Subcutaneous abdominal adipose tissue (tissue), 5 donors: ENCODE results near the gene B3GAT3.
"Not testable (repeated sequence)": the region's sequence is repeated elsewhere in the genome, so short reads cannot be mapped to it uniquely, and the experiment has no call there.

Experiments used
- H3K27ac ChIP-seq: one replicate; pipeline ENCODE4 v1.7.0; 2013; ENCODE audit warnings: low read depth, mild to moderate bottlenecking, inconsistent platforms, low read length, moderate library complexity
- H3K27me3 ChIP-seq, 5 donors: one replicate each; pipeline ENCODE4 v1.7.0; 2013; ENCODE audit warnings: low read length in 5 of 5, inconsistent platforms in 1 of 5; ENCODE audit not compliant: control insufficient read depth in 5 of 5, insufficient read depth in 4 of 5
- H3K36me3 ChIP-seq, 5 donors: one replicate each; pipeline ENCODE4 v1.7.0; 2013; ENCODE audit warnings: low read length in 5 of 5; ENCODE audit not compliant: control insufficient read depth in 5 of 5, insufficient read depth in 5 of 5
- H3K4me1 ChIP-seq, 5 donors: one replicate each; pipeline ENCODE4 v1.7.0; 2013; ENCODE audit warnings: low read length in 5 of 5, mild to moderate bottlenecking in 3 of 5, moderate library complexity in 1 of 5; ENCODE audit not compliant: control insufficient read depth in 5 of 5, insufficient read depth in 5 of 5
- H3K4me3 ChIP-seq, 5 donors: one replicate each; pipeline ENCODE4 v1.7.0; 2013; ENCODE audit warnings: low read length in 5 of 5, low read depth in 1 of 5
- H3K9ac ChIP-seq, 5 donors: one replicate each; pipeline ENCODE4 v1.7.0; 2013; ENCODE audit warnings: low read length in 5 of 5, mild to moderate bottlenecking in 4 of 5, moderate library complexity in 3 of 5
- H3K9me3 ChIP-seq, 5 donors: one replicate each; pipeline ENCODE4 v1.7.0; 2013; ENCODE audit warnings: low read length in 5 of 5; ENCODE audit not compliant: control insufficient read depth in 5 of 5
- donor health status: healthy.
- donor health status: healthy.
- donor health status: healthy.
- donor health status: healthy.
- donor health status: healthy.

B3GAT3 gene

GRCh38 chr11:62572431-62572830, 49.4 kb downstream of the B3GAT3 start:
- Histone ChIP-seq H3K4me1 (peaks cover 9 to 58% (median 48%) of the 10 kb centered on the region in 5 donors), H3K9me3 (no peaks in the 10 kb centered on the region), H3K9ac (peak overlapping the region in 4 of 5 donors; percentile 87 to 98 (median 96)), H3K27ac (peak overlapping the region; percentile 100), H3K4me3 (peak overlapping the region; percentile 86 to 99 (median 95)), H3K27me3 (no peaks in the 10 kb centered on the region), H3K36me3 (peaks cover 0 to 52% (median 35%) of the 10 kb centered on the region in 5 donors)

GRCh38 chr11:62571493-62571892, 50.3 kb downstream of the B3GAT3 start:
- H3K9ac ChIP-seq = not testable (repeated sequence)
- H3K27ac ChIP-seq = peak overlapping the region; percentile 100

GRCh38 chr11:62570903-62571302, 50.9 kb downstream of the B3GAT3 start:
- not testable (repeated sequence) for H3K27ac ChIP-seq, H3K9me3 ChIP-seq, H3K9ac ChIP-seq, H3K27me3 ChIP-seq, H3K4me3 ChIP-seq
- Histone ChIP-seq H3K36me3 (peaks cover 5 to 57% (median 44%) of the 10 kb centered on the region in 5 donors), H3K4me1 (peaks cover 9 to 45% (median 40%) of the 10 kb centered on the region in 5 donors)

More at GRCh38 chr11:62571493-62571892, 50.3 kb downstream of the B3GAT3 start:
- Histone ChIP-seq H3K4me1 (peaks cover 9 to 50% (median 41%) of the 10 kb centered on the region in 5 donors), H3K36me3 (peaks cover under 1 to 57% (median 42%) of the 10 kb centered on the region in 5 donors)
- H3K9me3 ChIP-seq, H3K27me3 ChIP-seq, H3K4me3 ChIP-seq: not testable (repeated sequence)

- no peak overlapping the region for H3K4me3 ChIP-seq
- H3K27ac ChIP-seq = no peak overlapping the region
- H3K9me3 ChIP-seq = no peaks in the 10 kb centered on the region
- H3K9ac ChIP-seq = no peak overlapping the region
- H3K27me3 ChIP-seq = no peaks in the 10 kb centered on the region
- peaks cover 12 to 69% (median 50%) of the 10 kb centered on the region in 5 donors for H3K36me3 ChIP-seq
- H3K4me1 ChIP-seq = peaks cover 9 to 32% (median 27%) of the 10 kb centered on the region in 5 donors
Measured at GRCh38 chr11:62569611-62570010, 52.2 kb downstream of the B3GAT3 start.

- peaks cover 3 to 12% (median 11%) of the 10 kb centered on the region in 5 donors for H3K4me1 ChIP-seq
- H3K36me3 ChIP-seq = peaks cover 17 to 87% (median 57%) of the 10 kb centered on the region in 5 donors
- no peak overlapping the region for H3K9ac ChIP-seq
- no peak overlapping the region for H3K27ac ChIP-seq
- H3K9me3 ChIP-seq = no peaks in the 10 kb centered on the region
- no peak overlapping the region for H3K4me3 ChIP-seq
- no peaks in the 10 kb centered on the region for H3K27me3 ChIP-seq
Measured at GRCh38 chr11:62567018-62567633, 54.7 kb downstream of the B3GAT3 start.

- Histone ChIP-seq H3K27ac (no peak overlapping the region), H3K27me3 (no peaks in the 10 kb centered on the region), H3K9me3 (no peaks in the 10 kb centered on the region), H3K4me1 (peaks cover 3 to 12% (median 10%) of the 10 kb centered on the region in 5 donors), H3K36me3 (peaks cover 17 to 79% (median 54%) of the 10 kb centered on the region in 5 donors), H3K9ac (no peak overlapping the region), H3K4me3 (no peak overlapping the region)
Measured at GRCh38 chr11:62566247-62566646, 55.5 kb downstream of the B3GAT3 start.
